Measurements from ENCODE around the gene KLHL28. TPM values are rescaled to one million over a fixed set of nuclear protein-coding genes. Genes with fewer than 3 reads are reported as not detected.
A peak's percentile ranks its signal among the peaks of the same experiment; 100 is the strongest.

Gene KLHL28
- polyA plus RNA-seq, 2 of the 4 experiments (the other 2 are of a cell fraction): 3.4 to 8.3 TPM

DNA sequence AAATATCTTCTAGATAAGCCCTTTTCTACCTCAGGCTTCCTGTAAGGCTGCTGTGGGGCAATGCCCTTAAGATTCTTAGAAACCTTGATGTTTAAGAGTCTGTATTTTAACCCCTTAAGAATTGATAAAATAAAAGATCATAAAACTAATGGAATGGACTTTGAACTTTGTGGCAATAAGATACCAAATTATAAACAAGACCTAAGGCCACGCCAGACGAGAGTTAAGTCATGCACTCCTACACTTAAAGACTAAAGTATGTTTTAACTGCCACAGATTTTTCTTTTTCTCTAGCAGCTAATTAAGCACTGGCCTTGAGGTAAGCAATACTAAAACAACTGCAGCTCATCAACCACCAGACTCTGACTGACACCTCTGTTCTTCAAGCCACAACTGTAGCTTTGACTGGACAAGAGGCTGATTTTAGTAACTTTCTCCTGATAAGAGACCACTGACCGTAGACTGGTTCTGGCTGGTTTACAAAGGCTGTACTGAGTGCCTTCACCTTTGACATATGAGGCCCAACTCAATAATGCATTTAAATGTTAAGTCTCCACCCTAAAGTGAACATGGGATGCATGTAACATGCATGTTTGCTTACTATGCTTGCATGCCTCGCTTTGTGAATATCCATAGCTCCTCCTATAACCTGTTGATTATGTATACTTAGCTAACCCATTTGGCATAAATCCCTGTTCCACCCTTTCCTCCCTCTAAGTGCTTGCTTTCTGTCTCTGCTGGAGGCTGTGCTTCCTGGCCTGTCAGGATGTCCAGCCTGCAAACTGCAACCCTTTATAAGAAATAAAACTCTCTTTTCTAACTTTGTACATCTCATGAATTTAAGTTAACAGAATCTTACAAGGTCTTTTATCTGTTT lies 71.9 kb downstream of the KLHL28 start:
- no peaks in the 10 kb centered on the region for H3K9me3 ChIP-seq
- H3K4me3 ChIP-seq: no peak overlapping the region
- no peaks in the 10 kb centered on the region for H3K4me1 ChIP-seq
- no peak overlapping the region for H3K27ac ChIP-seq
- DNase-seq (ENCODE audit: low read depth in 1 of 2, low spot score in 1 of 2): no peak
- CTCF ChIA-PET: no interaction called here
- H3K4me2 ChIP-seq: no peak overlapping the region
- ATAC-seq: no peak
- no peak for FAIRE-seq
- no peak for TF ChIP-seq SMC3 (IDR thresholded peaks at IDR 0.05)
- no peak for TF ChIP-seq PHF8 (IDR thresholded peaks at IDR 0.05; ENCODE audit: borderline replicate concordance, low read depth)
- POLR2A ChIA-PET: no interaction called here
- 54% methylated on average over 4 of the region's 4 CpGs for WGBS (ENCODE audit: missing lambda C conversion rate)

DNA sequence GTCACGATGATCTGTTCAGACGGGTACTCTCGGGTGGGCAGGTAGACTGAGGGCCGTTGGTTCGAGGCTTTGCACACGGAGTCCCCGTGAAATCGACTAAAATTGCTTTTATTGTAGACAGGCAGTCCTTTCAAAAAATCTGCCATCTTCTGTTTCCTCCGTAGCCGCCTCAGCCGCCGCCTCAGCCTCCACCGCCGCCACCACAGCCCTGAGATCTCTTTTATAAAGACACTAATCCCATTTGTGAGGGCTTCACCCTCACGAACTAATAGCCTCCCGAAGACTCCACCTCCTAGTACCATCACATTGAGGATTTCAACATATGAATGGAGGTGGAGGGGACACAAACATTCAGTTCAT lies 74.2 kb downstream of the KLHL28 start:
- Histone ChIP-seq H3K4me2 (no peak overlapping the region), H3K4me3 (no peak overlapping the region), H3K4me1 (no peaks in the 10 kb centered on the region), H3K27ac (no peak overlapping the region), H3K9me3 (peaks cover 8% of the 10 kb centered on the region; the same call in 2 of the 3 replicates)
- POLR2A ChIA-PET: no interaction called here
- 69% methylated on average over 16 of the region's 16 CpGs for WGBS (ENCODE audit: missing lambda C conversion rate)
- no peak for ATAC-seq
- FAIRE-seq: no peak
- TF ChIP-seq MAZ (IDR thresholded peaks at IDR 0.05; ENCODE audit: borderline replicate concordance, low read depth, low read length): no peak
- DNase-seq (ENCODE audit: low read depth in 1 of 2, low spot score in 1 of 2): no peak
- CTCF ChIA-PET: no interaction called here

DNA sequence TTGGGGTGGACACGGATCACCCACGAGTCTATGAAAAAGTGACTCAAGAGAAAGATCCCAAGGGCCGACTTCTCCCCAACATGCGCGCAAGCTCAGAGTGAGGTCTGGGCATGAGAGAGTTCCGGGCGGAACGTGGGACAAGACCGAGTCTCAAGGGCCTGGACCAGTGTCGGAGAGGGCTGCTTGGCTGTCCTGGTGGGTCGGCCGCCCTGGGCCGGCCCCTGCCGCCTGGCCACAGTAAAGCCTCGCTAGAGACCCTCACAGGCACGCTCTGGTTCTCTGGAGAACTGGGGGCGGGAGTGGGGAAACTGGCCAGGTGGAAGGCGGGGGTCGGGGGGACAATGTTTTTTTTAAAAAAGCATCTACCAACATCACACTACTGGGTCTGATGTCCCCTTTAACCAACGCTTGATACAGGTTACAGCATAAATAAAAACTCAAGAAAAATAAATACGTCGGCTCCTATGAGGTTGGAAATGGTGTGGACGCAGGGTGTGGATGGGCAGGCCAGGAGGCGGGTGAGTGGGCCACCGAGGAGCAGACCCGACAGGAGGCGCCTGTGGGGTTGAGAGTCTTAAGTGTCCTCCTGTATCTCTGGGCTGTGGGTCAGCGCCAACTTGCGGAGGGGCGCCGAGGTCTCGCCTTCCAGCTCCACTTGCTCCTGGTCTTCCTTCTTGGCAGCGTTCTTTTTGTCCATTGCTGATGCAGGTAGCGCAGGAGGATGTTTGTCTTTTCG lies 74.7 kb downstream of the KLHL28 start:
- FAIRE-seq: no peak
- Histone ChIP-seq H3K4me1 (no peaks in the 10 kb centered on the region), H3K4me2 (no peak overlapping the region), H3K9me3 (peaks cover 13% of the 10 kb centered on the region; the same call in 2 of the 3 replicates), H3K4me3 (no peak overlapping the region), H3K27ac (no peak overlapping the region)
- ATAC-seq: no peak
- DNase-seq (ENCODE audit: low read depth in 1 of 2, low spot score in 1 of 2): no peak
- TF ChIP-seq PHF8 (IDR thresholded peaks at IDR 0.05; ENCODE audit: borderline replicate concordance, low read depth): no peak
- TF ChIP-seq ZC3H11A (IDR thresholded peaks at IDR 0.05): no peak
- no peak for TF ChIP-seq JUN (IDR thresholded peaks at IDR 0.05)
- TF ChIP-seq CHD2 (IDR thresholded peaks at IDR 0.05; ENCODE audit: low read length, partially characterized antibody): no peak
- TF ChIP-seq RCOR1 (IDR thresholded peaks at IDR 0.05; ENCODE audit: low read depth, low read length): no peak
- ChIA-PET POLR2A (no interaction called here), CTCF (interaction anchor here (1.2 kb wide), 1 partner anchor 41 kb away, joined by 3 read pairs; no protein-coding TSS in a partner anchor)
- WGBS (ENCODE audit: missing lambda C conversion rate): 57% methylated on average over 34 of the region's 35 CpGs

- Histone ChIP-seq H3K4me3 (no peak overlapping the region), H3K4me1 (no peaks in the 10 kb centered on the region), H3K9me3 (peaks cover 17% of the 10 kb centered on the region; the same call in 2 of the 3 replicates), H3K4me2 (no peak overlapping the region), H3K27ac (no peak overlapping the region)
- ATAC-seq: no peak
- TF ChIP-seq REST (IDR thresholded peaks at IDR 0.05) (peak; percentile 74), EHF (CRISPR knock-in tag; IDR thresholded peaks at IDR 0.05) (no peak), RFX5 (IDR thresholded peaks at IDR 0.05) (no peak), TP53 (CRISPR knock-in tag; IDR thresholded peaks at IDR 0.05) (no peak)
- TF ChIP-seq, protein P1, sequence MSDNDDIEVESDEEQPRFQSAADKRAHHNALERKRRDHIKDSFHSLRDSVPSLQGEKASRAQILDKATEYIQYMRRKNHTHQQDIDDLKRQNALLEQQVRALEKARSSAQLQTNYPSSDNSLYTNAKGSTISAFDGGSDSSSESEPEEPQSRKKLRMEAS (IDR thresholded peaks at IDR 0.05): no peak
- POLR2A ChIA-PET: no interaction called here
- no peak for DNase-seq (ENCODE audit: low read depth in 1 of 2, low spot score in 1 of 2)
- WGBS (ENCODE audit: missing lambda C conversion rate): 41% methylated on average over 2 of the region's 2 CpGs
- CTCF ChIA-PET: no interaction called here
- no peak for FAIRE-seq
Observed at GRCh38 chr14:44880791-44881190, 81.0 kb downstream of the KLHL28 start.

Other genes with a start within 250 kb of the KLHL28 start
- 17.6 and 18.9 TPM in 2 replicates for gene TOGARAM1, start 243 bp upstream of the KLHL28 start, polyA plus RNA-seq (2011; rRNA removed)
- gene TOGARAM1, start 243 bp upstream of the KLHL28 start, polyA plus RNA-seq (2017; fragmentation: RNase III; extraction: RNeasy Plus Mini Kit Qiagen cat#74134 plus additional on column Dnase treatment): 6.7 to 8.4 TPM (median 7.6 TPM) in 3 replicates
- gene PRPF39, start 122.2 kb upstream of the KLHL28 start, polyA plus RNA-seq (2011; rRNA removed): 47.3 and 57.5 TPM in 2 replicates
- gene PRPF39, start 122.2 kb upstream of the KLHL28 start, polyA plus RNA-seq (2017; fragmentation: RNase III; extraction: RNeasy Plus Mini Kit Qiagen cat#74134 plus additional on column Dnase treatment): 24.4 to 25.5 TPM (median 24.5 TPM) in 3 replicates
- gene FKBP3, start 172.5 kb upstream of the KLHL28 start, polyA plus RNA-seq (2011; rRNA removed): 106 and 202 TPM in 2 replicates
- gene FKBP3, start 172.5 kb upstream of the KLHL28 start, polyA plus RNA-seq (2017; fragmentation: RNase III; extraction: RNeasy Plus Mini Kit Qiagen cat#74134 plus additional on column Dnase treatment): 155 to 159 TPM (median 158 TPM) in 3 replicates
- gene FANCM, start 174.0 kb upstream of the KLHL28 start, polyA plus RNA-seq (2011; rRNA removed): 5.7 and 8.8 TPM in 2 replicates
- gene FANCM, start 174.0 kb upstream of the KLHL28 start, polyA plus RNA-seq (2017; fragmentation: RNase III; extraction: RNeasy Plus Mini Kit Qiagen cat#74134 plus additional on column Dnase treatment): 5.7 to 7.0 TPM (median 6.1 TPM) in 3 replicates

All from A549 (cell line).